ENCODE data around the gene PRM2.
A peak's percentile ranks its signal among the peaks of the same experiment; 100 is the strongest.

Gene PRM2

GRCh38 chr16:11257131-11257938 lies 18.9 kb downstream of the PRM2 start:
- peak; percentile 77 for DNase-seq (ENCODE audit: extremely low spot score)
- POLR2A ChIA-PET: interaction anchor here (0.6 to 1.9 kb wide), 5 partner anchors 11 to 101 kb away, joined by 3 to 11 read pairs (median 4); no protein-coding TSS in a partner anchor
- TF ChIP-seq BHLHE40 (IDR thresholded peaks at IDR 0.05; ENCODE audit: borderline replicate concordance) (no peak), L3MBTL2 (conservative IDR thresholded peaks at IDR 0.05) (peak; percentile 64), LEF1 (IDR thresholded peaks at IDR 0.05; ENCODE audit: borderline replicate concordance) (no peak)
- CTCF ChIA-PET: interaction anchor here (0.6 to 2.3 kb wide), 6 partner anchors 12 to 291 kb away, joined by 3 to 9 read pairs (median 4); partner anchors contain the start of gene TNP2

- POLR2A ChIA-PET: interaction anchor here (0.6 to 1.9 kb wide), 23 partner anchors 10 to 285 kb away, joined by 3 to 16 read pairs (median 4); partner anchors contain the start of genes PRM3, RMI2 and TNP2
- CTCF ChIA-PET: interaction anchor here (0.5 to 2.3 kb wide), 9 partner anchors 12 to 292 kb away, joined by 3 to 11 read pairs (median 4); partner anchors contain the start of gene TNP2
- no peak for DNase-seq (ENCODE audit: extremely low spot score)
- no peak for TF ChIP-seq PKNOX1 (IDR thresholded peaks at IDR 0.05)
- no peak for TF ChIP-seq ELF4 (IDR thresholded peaks at IDR 0.05)
- no peak for TF ChIP-seq FOXK2 (IDR thresholded peaks at IDR 0.05)
- no peak for TF ChIP-seq BHLHE40 (IDR thresholded peaks at IDR 0.05; ENCODE audit: borderline replicate concordance)
- no peak for TF ChIP-seq CTBP1 (IDR thresholded peaks at IDR 0.05; ENCODE audit: borderline replicate concordance)
- TF ChIP-seq NFRKB (IDR thresholded peaks at IDR 0.05): no peak
- no peak for TF ChIP-seq ARNT (IDR thresholded peaks at IDR 0.05)
- no peak for TF ChIP-seq SUZ12 (IDR thresholded peaks at IDR 0.05)
- no peak for TF ChIP-seq TARDBP (IDR thresholded peaks at IDR 0.05)
- TF ChIP-seq SP1 (IDR thresholded peaks at IDR 0.05): no peak
- no peak for TF ChIP-seq HDGF (IDR thresholded peaks at IDR 0.05; ENCODE audit: borderline replicate concordance)
- no peak for TF ChIP-seq ZNF384 (IDR thresholded peaks at IDR 0.05)
- TF ChIP-seq L3MBTL2 (conservative IDR thresholded peaks at IDR 0.05): no peak; the same call in 1 of the 2 replicates
- TF ChIP-seq FOXM1 (IDR thresholded peaks at IDR 0.05; ENCODE audit: borderline replicate concordance): no peak
- no peak for TF ChIP-seq LEF1 (IDR thresholded peaks at IDR 0.05; ENCODE audit: borderline replicate concordance)
- TF ChIP-seq FOXA1 (IDR thresholded peaks at IDR 0.05): no peak
Measured at GRCh38 chr16:11256661-11257130, 19.6 kb downstream of the PRM2 start.

- DNase-seq (ENCODE audit: extremely low spot score): peak; percentile 85
- ChIA-PET POLR2A (interaction anchor here (0.6 to 1.9 kb wide), 40 partner anchors 9 to 301 kb away, joined by 3 to 16 read pairs (median 4); partner anchors contain the start of genes PRM3, RMI2 and TNP2), CTCF (interaction anchor here (0.5 to 2.3 kb wide), 12 partner anchors 10 to 292 kb away, joined by 3 to 11 read pairs (median 4); partner anchors contain the start of gene TNP2)
- TF ChIP-seq L3MBTL2 (conservative IDR thresholded peaks at IDR 0.05) (peak; percentile 75), FOXM1 (IDR thresholded peaks at IDR 0.05; ENCODE audit: borderline replicate concordance) (0 out of 2 replicates have a peak, but pooled peaks have one; percentile 35), SUZ12 (IDR thresholded peaks at IDR 0.05) (no peak)
Measured at GRCh38 chr16:11255737-11256660, 20.3 kb downstream of the PRM2 start, which contains the start of gene SOCS1. SOCS1 (minus strand) TSS chr16:11256204; CDS start chr16:11255478, 726 bp downstream.

DNA sequence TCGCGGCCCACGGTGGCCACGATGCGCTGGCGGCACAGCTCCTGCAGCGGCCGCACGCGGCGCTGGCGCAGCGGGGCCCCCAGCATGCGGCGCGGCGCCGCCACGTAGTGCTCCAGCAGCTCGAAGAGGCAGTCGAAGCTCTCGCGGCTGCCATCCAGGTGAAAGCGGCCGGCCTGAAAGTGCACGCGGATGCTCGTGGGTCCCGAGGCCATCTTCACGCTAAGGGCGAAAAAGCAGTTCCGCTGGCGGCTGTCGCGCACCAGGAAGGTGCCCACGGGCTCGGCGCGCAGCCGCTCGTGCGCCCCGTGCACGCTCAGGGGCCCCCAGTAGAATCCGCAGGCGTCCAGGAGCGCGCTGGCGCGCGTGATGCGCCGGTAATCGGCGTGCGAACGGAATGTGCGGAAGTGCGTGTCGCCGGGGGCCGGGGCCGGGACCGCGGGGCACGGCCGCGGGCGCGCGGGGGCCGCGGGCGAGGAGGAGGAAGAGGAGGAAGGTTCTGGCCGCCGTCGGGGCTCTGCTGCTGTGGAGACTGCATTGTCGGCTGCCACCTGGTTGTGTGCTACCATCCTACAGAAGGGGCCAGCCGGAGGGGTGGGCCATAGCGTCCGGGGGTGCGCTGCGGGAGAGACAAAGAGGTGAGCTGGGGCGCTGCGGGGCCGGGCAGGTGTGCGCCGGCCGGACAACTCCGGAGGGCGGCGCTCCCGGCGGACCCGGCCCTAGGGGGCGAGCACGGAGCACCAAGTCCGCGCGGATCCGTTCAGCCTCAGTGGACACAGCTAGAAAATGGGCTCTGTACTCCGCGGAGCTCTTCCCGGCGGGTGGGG lies 21.2 kb downstream of the PRM2 start:
- TF ChIP-seq FOXA1 (IDR thresholded peaks at IDR 0.05) (no peak), ELF4 (IDR thresholded peaks at IDR 0.05) (no peak), L3MBTL2 (conservative IDR thresholded peaks at IDR 0.05) (no peak), SP1 (IDR thresholded peaks at IDR 0.05) (no peak), HDGF (IDR thresholded peaks at IDR 0.05; ENCODE audit: borderline replicate concordance) (no peak), LEF1 (IDR thresholded peaks at IDR 0.05; ENCODE audit: borderline replicate concordance) (no peak), SUZ12 (IDR thresholded peaks at IDR 0.05) (no peak), FOXM1 (IDR thresholded peaks at IDR 0.05; ENCODE audit: borderline replicate concordance) (no peak), PKNOX1 (IDR thresholded peaks at IDR 0.05) (no peak), ZNF384 (IDR thresholded peaks at IDR 0.05) (no peak), NFRKB (IDR thresholded peaks at IDR 0.05) (no peak), CTBP1 (IDR thresholded peaks at IDR 0.05; ENCODE audit: borderline replicate concordance) (no peak), BHLHE40 (IDR thresholded peaks at IDR 0.05; ENCODE audit: borderline replicate concordance) (no peak), FOXK2 (IDR thresholded peaks at IDR 0.05) (no peak)
- DNase-seq (ENCODE audit: extremely low spot score): no peak
- CTCF ChIA-PET: interaction anchor here (0.5 to 2.3 kb wide), 9 partner anchors 10 to 291 kb away, joined by 3 to 11 read pairs (median 4); no protein-coding TSS in a partner anchor
- POLR2A ChIA-PET: interaction anchor here (0.6 to 1.9 kb wide), 15 partner anchors 8 to 291 kb away, joined by 3 to 16 read pairs (median 4); partner anchors contain the start of genes PRM3 and TNP2
